ENCODE measurements around the gene FGD4.

Gene FGD4

DNA sequence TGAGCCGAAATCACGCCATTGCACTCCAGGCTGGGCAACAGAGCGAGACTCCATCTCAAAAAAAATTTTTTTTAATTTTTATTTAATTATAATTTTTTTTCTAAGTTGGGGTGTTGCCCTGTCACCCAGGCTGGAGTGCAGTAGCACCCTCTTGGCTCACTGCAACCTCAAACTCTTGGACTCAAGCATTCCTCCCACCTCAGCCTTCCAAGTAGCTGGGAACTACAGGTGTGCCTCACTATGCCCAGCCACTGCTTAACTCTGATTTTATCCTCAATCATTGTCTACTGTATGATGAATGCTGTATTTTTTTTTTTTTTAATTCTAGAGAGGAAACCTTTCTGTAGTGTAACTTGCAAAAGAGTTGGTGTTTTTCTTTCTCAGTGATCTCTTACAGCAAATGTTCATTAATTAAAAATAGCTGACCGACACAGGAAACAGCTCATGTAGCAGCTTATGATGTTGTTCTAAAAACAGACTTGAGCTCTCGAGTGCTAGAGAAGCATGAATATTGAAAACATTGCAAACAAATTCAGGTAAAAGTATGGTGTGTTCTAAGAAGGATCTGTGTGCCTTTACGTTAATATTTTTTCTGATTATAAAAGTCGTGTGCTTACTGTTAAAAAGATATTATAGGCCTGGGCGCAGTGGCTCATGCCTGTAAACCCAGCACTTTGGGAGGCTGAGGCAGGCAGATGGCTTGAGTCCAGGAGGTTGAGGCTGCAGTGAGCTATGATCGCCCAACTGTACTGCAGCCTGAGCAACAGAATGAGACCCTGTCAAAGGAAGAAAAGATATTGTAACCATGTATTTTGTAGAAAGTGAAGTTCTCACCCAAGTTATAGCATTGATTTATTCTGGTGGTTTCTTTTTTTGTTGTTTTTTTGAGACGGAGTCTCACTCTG lies 68.9 kb downstream of the FGD4 start:
- H3K4me3 ChIP-seq (replicated peaks; ENCODE audit: low read depth, low read length), result no peak overlapping the region
- no peaks in the 10 kb centered on the region for H3K27me3 ChIP-seq (replicated peaks; ENCODE audit: control insufficient read depth, insufficient read depth, low read length)
- TF ChIP-seq, protein P1, sequence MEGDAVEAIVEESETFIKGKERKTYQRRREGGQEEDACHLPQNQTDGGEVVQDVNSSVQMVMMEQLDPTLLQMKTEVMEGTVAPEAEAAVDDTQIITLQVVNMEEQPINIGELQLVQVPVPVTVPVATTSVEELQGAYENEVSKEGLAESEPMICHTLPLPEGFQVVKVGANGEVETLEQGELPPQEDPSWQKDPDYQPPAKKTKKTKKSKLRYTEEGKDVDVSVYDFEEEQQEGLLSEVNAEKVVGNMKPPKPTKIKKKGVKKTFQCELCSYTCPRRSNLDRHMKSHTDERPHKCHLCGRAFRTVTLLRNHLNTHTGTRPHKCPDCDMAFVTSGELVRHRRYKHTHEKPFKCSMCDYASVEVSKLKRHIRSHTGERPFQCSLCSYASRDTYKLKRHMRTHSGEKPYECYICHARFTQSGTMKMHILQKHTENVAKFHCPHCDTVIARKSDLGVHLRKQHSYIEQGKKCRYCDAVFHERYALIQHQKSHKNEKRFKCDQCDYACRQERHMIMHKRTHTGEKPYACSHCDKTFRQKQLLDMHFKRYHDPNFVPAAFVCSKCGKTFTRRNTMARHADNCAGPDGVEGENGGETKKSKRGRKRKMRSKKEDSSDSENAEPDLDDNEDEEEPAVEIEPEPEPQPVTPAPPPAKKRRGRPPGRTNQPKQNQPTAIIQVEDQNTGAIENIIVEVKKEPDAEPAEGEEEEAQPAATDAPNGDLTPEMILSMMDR (IDR thresholded peaks at IDR 0.05; ENCODE audit: insufficient read depth, low read length, poor library complexity, severe bottlenecking), result no peak
- no peaks in the 10 kb centered on the region for H3K36me3 ChIP-seq (ENCODE audit: control insufficient read depth, insufficient read depth, low read length)
- peak; percentile 11 for DNase-seq (ENCODE audit: extremely low read depth, insufficient read length)

DNA sequence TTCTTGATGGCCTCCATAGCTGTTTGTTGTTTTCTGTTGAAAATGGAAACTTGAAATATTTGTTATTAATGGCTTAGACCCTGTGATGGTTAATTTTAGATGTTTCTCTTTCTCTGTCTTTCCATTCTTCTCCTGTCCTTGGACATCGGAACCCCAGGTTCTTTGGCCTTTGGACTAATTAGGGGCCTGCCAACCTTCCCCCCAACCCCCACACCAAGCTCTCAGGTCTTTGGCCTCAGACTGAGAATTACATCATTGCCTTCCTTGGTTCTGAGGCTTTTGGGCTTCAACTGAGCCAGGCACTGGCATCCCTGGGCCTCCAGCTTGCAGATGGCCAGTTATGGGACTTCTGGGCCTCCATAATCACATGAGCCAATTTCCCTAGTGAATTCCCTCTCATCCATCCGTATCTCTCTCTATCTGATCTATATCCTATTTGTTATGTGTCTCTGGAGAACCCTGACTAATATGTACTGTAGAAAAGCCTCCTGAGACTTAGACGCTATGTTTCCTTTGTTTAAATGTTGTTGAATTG lies 71.6 kb downstream of the FGD4 start:
- TF ChIP-seq, protein P1 (IDR thresholded peaks at IDR 0.05; ENCODE audit: insufficient read depth, low read length, poor library complexity, severe bottlenecking), result no peak
- no peak for DNase-seq (ENCODE audit: extremely low read depth, insufficient read length)
- Histone ChIP-seq H3K36me3 (ENCODE audit: control insufficient read depth, insufficient read depth, low read length) (no peaks in the 10 kb centered on the region), H3K27me3 (replicated peaks; ENCODE audit: control insufficient read depth, insufficient read depth, low read length) (no peaks in the 10 kb centered on the region), H3K4me3 (replicated peaks; ENCODE audit: low read depth, low read length) (no peak overlapping the region)

DNA sequence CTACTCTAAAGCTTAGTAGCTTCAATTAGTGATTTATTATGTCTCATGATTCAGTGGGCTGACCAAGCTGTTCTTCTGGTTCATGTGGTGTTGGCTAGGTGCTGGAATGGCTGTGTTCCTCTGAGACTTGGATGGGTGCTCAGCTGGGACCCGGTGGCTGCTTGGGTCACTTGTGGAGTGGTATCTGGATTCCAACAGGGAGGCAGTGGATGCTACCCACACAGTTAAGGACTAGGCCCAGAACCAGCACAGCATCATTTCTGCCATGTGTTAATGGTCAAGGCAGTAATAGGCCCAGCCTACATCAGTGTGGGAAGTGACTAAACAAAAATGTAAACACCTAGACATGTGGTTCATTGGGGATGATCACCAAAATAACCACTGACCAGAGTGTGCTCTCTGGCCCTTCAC lies 72.2 kb downstream of the FGD4 start:
- DNase-seq (ENCODE audit: extremely low read depth, insufficient read length), result no peak
- Histone ChIP-seq H3K4me3 (replicated peaks; ENCODE audit: low read depth, low read length) (no peak overlapping the region), H3K27me3 (replicated peaks; ENCODE audit: control insufficient read depth, insufficient read depth, low read length) (peaks cover 1% of the 10 kb centered on the region; the same call in 1 of the 2 replicates), H3K36me3 (ENCODE audit: control insufficient read depth, insufficient read depth, low read length) (no peaks in the 10 kb centered on the region)
- TF ChIP-seq, protein P1 (IDR thresholded peaks at IDR 0.05; ENCODE audit: insufficient read depth, low read length, poor library complexity, severe bottlenecking), result no peak

DNA sequence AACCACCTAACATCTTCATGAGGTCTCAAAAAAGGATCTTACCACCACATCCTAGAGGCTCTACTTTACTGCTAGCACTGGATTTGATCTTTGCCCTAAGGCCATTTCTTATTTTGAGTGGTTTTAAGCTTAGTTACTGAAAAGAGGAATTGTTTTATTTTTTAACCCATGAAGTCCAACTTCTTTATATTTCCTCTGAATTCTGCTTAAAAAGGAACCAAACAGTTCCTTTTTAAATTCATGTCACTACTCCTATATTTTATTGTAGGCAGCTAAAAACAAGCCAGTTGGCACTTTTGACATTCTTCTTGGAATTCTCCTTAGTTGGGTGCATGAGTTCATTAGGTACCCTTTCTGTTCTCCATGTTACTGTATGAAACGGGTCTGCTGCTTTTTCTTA lies 76.4 kb downstream of the FGD4 start:
- DNase-seq (ENCODE audit: extremely low read depth, insufficient read length), result no peak
- TF ChIP-seq, protein P1 (IDR thresholded peaks at IDR 0.05; ENCODE audit: insufficient read depth, low read length, poor library complexity, severe bottlenecking), result no peak
- Histone ChIP-seq H3K4me3 (replicated peaks; ENCODE audit: low read depth, low read length) (no peak overlapping the region), H3K27me3 (replicated peaks; ENCODE audit: control insufficient read depth, insufficient read depth, low read length) (peaks cover 1% of the 10 kb centered on the region), H3K36me3 (ENCODE audit: control insufficient read depth, insufficient read depth, low read length) (no peaks in the 10 kb centered on the region)

DNA sequence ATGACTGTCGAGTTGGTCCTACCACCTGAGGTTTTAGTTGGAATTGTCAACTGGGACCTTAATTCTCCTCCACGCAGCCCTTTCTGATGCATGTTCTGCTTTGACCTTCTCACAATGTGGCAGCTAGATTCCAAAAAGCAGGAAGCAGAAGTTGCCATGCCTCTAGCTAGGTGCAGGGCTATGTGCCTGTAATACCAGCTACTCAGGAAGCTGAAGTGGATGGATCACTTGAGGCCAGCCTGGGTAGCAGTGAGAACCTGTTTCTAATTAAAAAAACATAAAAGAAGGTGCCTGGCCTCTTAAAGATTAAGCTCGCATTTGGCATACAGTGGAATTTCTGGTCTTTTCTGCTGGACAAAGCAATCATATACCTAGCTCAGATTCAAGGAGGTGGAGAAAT lies 77.1 kb downstream of the FGD4 start:
- Histone ChIP-seq H3K4me3 (replicated peaks; ENCODE audit: low read depth, low read length) (no peak overlapping the region), H3K27me3 (replicated peaks; ENCODE audit: control insufficient read depth, insufficient read depth, low read length) (peaks cover 1% of the 10 kb centered on the region), H3K36me3 (ENCODE audit: control insufficient read depth, insufficient read depth, low read length) (no peaks in the 10 kb centered on the region)
- TF ChIP-seq, protein P1 (IDR thresholded peaks at IDR 0.05; ENCODE audit: insufficient read depth, low read length, poor library complexity, severe bottlenecking), result no peak
- DNase-seq (ENCODE audit: extremely low read depth, insufficient read length), result no peak
